Endometrial microvascular endothelial cells (primary cell): ENCODE data around the gene NF2. TPM values are rescaled to one million over a fixed set of nuclear protein-coding genes. Genes with fewer than 3 reads are reported as not detected.
"Not testable (repeated sequence)": the region's sequence is repeated elsewhere in the genome, so short reads cannot be mapped to it uniquely, and the experiment has no call there.

Experiments used
- in situ Hi-C: cut with HindIII; loops from 2 replicates; pipeline ENCODE4 v1.10.0; 2017; ENCODE audit warnings: low sequenced_read_pairs, low pct_unique_long_range_greater_than_20kb; ENCODE audit errors: inconsistent ontology term
- total RNA-seq: library from RNA; depleted of rRNA; stranded (reverse); fragments of >200 nt; gene quantifications from one replicate; pipeline ENCODE4 v1.2.3, GENCODE V29; 2015; ENCODE audit errors: inconsistent ontology term

Gene NF2
- total RNA-seq = 127 TPM

- in situ Hi-C loops = no loop called here
Observed at GRCh38 chr22:29603358-29604075, at the start of gene NF2. NF2 (plus strand) TSS chr22:29603633; CDS start chr22:29603999, 366 bp downstream.

- in situ Hi-C loops = no loop called here
Observed at GRCh38 chr22:29555065-29555644, 48.3 kb upstream of the NF2 start.

GRCh38 chr22:29559030-29559429 is 44.4 kb upstream of the NF2 start:
- in situ Hi-C loops = no loop called here

GRCh38 chr22:29559853-29560252 is 43.6 kb upstream of the NF2 start:
- in situ Hi-C loops = no loop called here

GRCh38 chr22:29563652-29564460 is 39.6 kb upstream of the NF2 start:
- in situ Hi-C loops = no loop called here

- in situ Hi-C loops = not testable (repeated sequence)
Observed at GRCh38 chr22:29566513-29566912, 36.9 kb upstream of the NF2 start.

GRCh38 chr22:29567338-29567737 is 36.1 kb upstream of the NF2 start:
- in situ Hi-C loops = no loop called here

GRCh38 chr22:29569011-29569678 is 34.3 kb upstream of the NF2 start:
- in situ Hi-C loops = no loop called here

- in situ Hi-C loops = no loop called here
Observed at GRCh38 chr22:29570456-29570855, 33.0 kb upstream of the NF2 start.

- in situ Hi-C loops = no loop called here
Observed at GRCh38 chr22:29570912-29571549, 32.4 kb upstream of the NF2 start.

- in situ Hi-C loops = no loop called here
Observed at GRCh38 chr22:29574762-29575450, 28.5 kb upstream of the NF2 start.

- in situ Hi-C loops = no loop called here
Observed at GRCh38 chr22:29578462-29579200, 24.8 kb upstream of the NF2 start.

- in situ Hi-C loops = no loop called here
Observed at GRCh38 chr22:29580200-29580810, 23.1 kb upstream of the NF2 start.

GRCh38 chr22:29581799-29582198 is 21.6 kb upstream of the NF2 start:
- in situ Hi-C loops = no loop called here

GRCh38 chr22:29584975-29585374 is 18.5 kb upstream of the NF2 start:
- in situ Hi-C loops = no loop called here

- in situ Hi-C loops = not testable (repeated sequence)
Observed at GRCh38 chr22:29586193-29586705, 17.2 kb upstream of the NF2 start.
